Right lobe of liver (tissue), 4 donors: ENCODE results near the gene HOXC4.

Source experiments
- CTCF ChIP-seq, 4 donors: fragments of 200-600 bp in 3 of 4; fragments of 450-650 bp in 1 of 4; IDR thresholded peaks; one replicate each; pipeline versions ENCODE4 v1.5.1 to v1.8.0; 2016 to 2022; ENCODE audit warnings: antibody characterized with exemption in 4 of 4, mild to moderate bottlenecking in 2 of 4
- POLR2A ChIP-seq: fragments of 450-650 bp; IDR thresholded peaks from one replicate; pipeline ENCODE4 v1.6.1; 2017; ENCODE audit warnings: antibody characterized with exemption, mild to moderate bottlenecking
- donor health status: DM: no; HTN: no; CAD: no.
- donor health status: DM: no; HTN: no; CAD: no.
- donor health status: DM: no; HTN: yes; CAD: no.

DNA sequence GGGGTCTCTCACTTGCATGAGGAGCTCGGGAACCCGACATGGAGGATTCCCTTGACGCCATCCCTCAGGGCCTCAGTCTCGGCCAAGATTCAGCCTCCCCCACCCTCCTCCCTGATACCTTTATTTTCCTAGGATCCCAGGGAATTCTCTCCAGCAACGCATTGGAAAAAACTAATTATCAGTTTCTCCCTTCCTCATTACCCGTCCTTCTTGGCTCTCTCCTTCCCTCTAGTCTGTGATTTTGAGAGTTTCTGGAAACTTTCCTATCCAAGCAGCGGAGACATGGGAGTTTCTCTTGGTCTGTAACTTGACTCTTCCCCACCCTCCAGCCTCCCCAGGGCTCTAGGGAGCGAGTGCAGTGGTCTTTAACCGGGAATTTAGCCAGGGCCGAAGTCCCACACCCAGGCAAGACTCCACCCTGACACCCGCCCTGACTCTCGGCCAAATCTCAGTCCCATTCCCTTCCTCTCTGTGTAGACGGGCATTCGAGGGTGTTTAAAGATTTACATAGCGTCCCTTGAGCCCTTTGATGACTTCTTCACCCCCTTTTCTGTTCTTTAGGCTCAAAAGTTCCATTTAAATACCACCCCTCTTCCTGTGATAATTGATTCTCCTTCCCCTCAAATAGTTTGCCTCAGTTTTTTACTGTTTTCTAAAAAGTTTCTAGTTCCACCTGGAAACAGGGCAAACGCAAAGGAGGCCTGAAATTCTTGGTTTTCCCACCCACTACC lies 14.1 kb upstream of the HOXC4 start:
- no peak for TF ChIP-seq CTCF (IDR thresholded peaks at IDR 0.05)
- TF ChIP-seq POLR2A: no peak
